Suppressor macrophage (primary cell): Measurements from ENCODE around the gene ZNF599.

ENCODE experiments used
- DNase-seq, 4 experiments: peaks; one replicate each; pipeline ENCODE4 v3.0.0-alpha.2; 2020 to 2022

The ZNF599 gene

DNA sequence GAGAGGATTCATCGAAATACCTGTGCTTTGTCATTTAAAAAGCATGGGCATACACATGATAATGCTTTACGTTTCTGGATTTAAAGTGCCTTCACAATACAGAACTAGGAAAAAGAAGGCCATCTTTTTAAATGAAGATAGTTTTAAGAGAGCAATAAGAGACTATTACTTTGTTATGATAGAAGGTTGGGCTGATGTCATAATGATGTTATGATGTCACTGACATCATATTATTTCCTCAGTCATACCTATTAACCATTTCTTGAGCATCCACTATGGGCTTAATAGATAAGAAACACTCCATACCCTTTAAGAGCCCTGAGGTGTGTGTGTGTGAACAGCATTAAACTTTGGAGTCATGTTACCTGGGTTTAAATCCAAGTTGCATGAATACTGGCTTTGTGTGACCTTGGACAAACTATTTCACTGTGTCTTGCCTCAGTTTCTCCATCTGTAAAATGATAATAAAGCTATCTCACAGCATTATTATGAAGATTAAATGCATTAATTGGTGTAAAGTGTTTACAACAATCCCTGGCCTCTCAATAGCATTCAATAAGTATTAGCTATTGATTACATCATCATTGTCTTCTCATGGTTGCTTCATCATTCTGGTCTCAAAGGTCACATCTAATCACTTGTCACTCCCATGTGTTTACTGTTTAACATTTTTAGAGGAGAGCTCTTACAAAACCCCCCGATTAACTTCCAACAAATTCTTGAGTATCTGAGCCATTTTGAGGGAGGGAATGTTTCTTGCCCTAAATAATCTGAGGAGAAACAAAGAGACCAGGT is 27.9 kb downstream of the ZNF599 start:
- no peak for DNase-seq

DNA sequence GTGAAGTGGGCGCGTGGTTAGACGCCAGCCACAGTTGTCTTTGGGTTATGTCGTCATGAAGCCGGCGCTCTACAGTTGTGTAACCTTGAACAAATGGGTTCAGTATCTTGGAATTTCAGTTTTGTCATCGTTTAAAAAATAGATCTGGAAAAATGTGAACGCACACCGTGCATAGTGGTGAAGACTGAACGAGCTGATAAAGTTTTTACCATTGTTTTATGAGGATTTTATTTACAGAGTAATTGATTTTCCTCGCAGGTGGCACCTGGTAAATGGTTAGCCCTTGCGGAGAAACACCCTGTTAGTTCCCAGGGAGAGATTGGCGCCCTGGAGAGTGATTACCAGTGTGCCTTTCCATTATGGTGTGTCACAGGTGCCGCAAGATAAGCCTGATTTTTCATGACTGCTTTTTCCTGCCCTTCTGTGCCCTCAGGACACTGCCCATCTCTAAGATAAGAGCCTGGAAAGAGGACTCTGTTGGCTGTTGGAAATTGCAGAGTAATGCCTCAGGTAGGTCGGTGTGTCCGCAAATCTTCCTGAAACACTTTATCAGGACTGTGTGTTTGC is 38.4 kb downstream of the ZNF599 start:
- peak in 2 of 4 experiments; percentile 86 to 91 for DNase-seq

DNA sequence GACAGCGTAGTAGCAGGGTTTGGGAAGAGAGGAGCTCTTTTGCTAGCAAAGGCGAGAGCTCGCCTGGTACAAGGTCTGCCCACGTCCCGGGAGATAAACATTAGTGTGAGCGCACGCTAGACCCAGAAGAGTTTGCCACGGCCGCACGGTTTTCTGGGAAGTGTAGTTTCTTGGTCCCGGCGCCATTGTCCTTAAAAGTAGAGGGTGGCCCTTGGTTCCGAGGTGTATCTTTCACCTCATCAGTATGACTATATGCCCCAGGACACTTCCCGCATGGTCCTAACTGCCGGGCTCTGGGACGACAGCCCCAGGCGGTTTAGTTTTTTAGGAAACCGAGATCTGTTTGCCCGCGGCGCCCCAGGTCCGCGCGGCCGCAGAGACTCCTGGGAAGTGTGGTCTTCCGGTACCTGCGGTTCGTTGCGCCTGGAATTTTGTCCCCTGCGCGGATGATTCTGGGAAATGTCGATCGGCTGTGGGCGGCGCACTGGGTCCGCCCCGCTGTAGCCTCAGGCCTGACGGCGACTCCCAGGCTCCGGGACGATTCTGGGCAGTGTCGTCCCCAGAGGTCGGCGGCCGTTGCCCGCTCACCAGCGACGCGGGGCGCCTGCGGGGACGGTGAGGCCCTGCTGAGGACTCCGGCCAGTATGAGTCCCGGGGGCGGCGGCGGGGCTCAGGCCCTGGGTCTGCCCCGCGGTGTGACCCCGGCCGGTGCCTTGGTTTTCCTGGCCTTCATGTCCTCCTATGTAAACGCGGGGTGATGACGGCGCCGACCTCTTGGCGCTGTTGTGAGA is 39.1 kb downstream of the ZNF599 start, which contains the start of gene ZNF181:
Gene ZNF181 (plus strand): TSS at position 498 of the 791 bp plus-strand sequence. CDS start 795 bp downstream, outside the sequence.
- DNase-seq, result peak; percentile 90 to 94 (median 93)

DNA sequence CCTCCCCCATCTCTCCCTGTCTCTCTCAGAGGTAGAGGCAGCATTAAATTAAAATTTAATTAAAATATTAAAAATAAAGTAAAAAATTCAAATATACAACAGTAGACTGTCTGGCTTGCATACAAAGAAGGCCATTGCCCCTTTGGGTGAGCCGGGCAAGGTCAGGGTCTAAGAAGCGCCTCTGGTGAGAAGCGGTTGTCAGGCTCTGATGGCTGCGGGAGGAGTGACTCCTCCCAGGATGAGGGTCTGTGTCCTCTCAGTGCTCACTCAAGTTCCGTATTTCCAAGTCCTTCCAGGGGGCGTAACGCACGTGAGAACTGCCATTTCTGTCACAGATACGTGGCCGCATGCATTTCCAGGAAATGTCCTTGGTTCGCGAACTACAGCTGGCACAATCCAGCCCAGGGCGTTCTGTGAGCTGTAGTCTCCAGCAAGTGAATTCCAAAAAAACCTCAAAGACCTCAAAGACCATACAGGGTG is 39.7 kb downstream of the ZNF599 start:
- peak; percentile 72 to 82 (median 78) for DNase-seq

DNA sequence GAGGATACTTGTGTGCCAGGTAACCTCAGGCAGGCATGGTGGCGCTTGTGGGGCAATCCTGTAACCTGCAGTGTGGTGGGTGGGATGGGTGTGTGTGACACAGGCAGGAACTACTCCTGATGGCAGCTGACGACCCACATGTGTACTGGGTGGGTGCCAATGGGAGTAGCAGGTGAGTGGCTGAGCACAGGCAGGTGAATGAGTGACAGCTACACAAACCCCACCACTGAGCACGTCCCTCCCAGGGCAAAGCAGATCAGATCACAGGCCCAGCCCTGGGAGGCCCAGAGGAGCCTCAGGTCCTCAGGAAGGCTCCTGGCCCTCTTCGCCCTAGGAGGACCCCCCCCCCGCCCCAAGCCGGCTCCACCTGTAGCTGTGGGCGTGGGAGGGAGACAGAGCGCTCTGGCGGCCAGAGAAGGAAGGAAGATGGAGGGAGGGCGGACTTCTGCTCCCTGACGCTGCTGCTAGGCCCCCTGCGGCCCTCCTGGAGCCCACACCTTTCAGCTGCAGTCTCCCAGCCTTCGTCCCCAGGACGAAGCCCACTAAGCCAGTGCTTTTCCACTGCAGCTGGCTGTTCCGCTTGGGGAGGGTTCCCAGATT is 40.3 kb downstream of the ZNF599 start:
- no peak for DNase-seq

DNA sequence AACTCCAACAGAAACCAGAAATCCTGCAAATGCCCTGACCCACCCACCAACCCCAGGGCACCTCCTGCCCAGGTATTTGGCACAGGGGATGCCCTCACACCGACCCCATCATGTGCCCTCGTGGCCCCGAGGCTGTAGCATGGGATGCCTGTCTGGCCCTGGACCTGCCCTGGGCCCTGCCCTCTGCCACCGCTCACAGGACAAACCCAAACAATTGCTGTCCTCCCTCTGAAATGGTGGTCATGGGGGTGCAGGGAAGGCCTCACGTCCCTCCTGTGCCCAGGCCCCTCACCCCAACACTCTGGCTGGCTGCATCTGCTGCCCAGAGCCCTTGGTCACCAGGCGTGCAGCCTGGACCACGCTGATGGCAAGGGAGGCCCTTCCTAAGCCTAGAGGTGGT is 41.1 kb downstream of the ZNF599 start:
- no peak for DNase-seq

DNA sequence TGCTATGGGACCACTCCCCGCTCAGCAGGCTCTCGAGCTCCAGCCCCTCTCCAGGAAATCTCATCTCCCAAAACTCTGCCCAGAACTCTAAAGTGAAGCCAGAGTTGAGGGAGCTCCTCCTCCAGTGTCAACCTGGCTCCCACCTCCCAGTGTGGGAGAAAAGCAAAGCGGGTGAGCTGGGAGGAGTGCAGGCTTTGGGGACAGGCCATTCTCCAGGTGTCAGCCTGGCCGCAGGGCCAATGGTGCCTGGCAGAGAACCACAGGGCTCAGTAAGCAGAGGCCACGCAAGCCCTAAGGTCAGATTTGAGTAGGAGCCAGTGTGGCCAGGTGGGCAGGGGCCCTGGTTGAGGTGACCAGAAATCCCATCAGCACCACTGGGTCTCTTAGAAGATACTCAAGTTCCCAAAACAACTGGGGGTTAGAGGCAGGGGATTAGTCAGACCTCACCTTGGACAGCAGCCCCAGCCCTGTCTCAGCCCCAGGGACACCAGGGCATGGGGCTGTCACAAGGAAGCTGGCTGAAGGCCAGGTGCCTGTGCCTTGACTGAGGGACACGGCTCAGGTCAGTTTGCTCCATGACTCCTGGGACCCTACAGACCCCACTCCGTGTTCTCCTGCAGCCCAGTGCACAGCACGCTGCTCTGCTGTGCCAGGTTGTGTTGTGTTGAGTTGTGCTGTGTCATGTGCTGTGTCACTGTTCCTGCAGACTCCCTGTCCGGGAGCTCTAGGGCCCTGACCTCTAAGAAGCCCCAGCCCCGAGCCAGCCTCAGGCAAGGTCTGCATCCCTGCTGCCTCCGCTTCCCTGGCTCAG is 41.8 kb downstream of the ZNF599 start:
- DNase-seq, result no peak

DNA sequence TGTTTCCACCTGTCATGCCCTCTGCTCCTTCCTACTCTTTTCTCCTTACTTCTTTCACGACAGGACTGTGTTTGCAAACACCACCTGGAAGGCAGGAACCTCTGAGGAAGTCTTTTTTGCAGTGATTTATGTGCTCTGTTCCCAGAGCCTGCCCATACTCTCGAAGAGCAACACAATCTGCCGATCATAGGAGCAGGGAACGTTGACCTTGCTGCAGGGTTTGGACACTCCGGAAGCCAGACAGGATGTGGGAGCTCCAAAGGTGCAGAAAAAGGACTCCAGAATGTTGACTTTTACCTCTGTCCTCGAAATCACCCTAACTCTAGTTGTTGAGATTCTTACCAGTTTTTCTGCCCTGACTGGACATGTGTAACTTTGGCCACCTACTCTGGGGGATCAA is 47.6 kb downstream of the ZNF599 start:
- DNase-seq, result no peak

DNA sequence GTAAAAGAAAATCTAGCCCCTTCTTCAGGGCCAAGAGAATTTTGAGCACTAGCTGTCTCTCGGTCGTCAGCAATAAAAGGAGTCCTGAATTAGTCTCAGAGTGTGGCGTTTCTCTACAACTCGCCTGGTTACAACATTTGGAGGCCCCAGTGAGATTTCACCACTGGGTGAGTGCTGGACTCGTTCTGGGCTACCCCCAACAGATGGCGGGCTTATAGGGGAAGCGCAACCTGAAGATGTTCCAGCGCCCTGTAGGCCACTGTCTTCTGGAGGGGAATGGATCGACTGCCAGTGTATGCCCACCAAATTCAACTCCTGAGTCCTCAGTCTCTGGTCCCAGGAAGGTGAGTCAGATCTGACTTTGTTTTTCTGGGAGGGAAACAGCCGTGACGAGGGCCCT is 50.7 kb downstream of the ZNF599 start:
- no peak for DNase-seq

DNA sequence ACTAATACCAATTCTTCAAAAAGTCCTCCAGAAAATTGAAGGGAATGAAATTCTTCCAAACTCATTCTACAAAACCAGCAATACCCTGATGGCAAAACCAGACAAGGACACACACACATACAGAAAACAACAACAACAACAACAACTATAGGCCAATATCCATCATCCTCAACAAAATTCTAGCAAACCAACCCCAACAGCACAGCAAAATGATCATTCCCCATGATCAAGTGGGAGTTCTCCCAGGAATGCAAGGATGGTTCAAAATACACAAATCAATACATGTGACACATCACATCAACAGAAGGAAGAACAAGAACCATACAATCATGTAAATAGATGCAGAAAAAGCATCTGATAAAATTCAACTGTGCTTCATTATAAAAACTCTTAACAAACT is 57.7 kb downstream of the ZNF599 start:
- DNase-seq, result no peak

DNA sequence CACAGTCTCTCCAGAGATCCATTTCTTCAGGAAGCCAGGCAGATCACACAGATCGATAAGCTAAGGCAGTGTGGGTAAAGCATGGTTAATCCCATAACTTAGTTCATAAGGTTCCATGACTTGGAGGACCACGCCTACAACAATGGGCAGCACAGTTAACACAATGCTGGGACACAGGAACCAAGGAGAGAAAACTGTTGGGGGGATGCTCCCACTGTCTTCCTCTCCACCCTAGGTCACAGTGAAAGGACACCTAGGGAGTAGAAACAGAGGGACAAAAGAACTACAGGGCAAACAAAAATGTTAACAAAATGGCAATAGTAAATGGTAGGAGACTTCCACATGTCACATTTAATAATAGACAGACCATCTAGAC is 59.8 kb downstream of the ZNF599 start:
- no peak for DNase-seq

DNA sequence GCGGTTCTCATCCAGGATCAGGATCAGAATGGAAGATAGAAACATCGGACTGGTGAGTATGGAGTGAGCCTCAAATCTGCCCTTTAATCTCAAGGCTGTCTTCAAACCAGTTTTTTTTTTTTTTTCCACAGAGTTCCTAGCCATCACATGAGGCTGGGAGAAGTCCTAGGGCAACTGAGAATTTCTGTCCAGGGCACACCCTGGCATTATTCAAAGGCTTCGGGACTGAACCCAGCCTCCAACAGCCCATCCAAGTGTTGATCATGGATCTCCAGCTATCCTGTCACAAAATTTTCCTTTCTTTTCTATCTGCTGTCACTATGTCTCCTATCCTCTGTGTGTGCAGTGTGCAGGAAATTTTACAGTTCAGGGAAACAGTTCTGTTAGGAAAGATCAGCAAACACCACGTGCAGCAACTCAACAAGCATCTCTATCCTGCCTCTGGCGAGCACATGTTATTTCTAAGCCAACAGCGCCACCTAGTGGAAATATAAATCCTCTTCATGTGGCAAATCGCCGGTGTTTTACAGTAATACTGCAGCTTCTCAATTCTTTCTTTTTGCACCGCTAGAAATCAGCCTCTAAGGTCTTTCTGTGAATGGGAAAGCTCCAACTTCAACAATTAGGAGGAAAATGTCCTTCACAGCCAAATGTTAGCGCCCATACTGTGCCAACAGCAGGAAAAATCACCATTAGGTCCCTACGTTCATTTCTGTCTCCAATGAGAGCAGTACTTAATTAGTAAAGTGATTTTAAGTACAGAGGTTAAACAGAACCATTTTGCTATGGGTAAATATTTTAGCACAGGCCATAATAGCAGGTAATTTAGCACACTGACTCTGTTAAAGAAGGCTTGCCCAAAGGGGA is 60.4 kb downstream of the ZNF599 start:
- DNase-seq, result peak; percentile 77 to 90 (median 85)

DNA sequence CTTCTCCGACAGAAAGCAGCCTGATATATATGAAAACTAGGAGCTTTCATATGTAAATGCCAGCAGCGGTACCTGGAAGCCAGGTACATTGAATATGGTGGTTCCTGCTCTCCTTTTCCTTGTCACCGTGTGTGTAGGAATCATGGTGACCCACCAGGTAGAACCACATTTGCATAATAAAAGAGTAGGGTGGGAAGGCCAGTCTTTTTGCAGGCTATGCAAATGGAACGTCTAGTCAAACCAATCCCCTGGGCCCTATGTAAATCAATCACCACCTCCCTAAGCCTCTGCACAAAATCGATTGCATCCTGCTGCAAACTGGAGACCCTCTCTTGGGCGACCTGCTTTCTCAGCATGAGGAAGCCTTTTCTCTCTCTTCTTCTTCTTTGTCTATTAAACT is 61.1 kb downstream of the ZNF599 start:
- DNase-seq, result no peak
